ENCODE results near the gene CLEC20A.

Gene CLEC20A

DNA sequence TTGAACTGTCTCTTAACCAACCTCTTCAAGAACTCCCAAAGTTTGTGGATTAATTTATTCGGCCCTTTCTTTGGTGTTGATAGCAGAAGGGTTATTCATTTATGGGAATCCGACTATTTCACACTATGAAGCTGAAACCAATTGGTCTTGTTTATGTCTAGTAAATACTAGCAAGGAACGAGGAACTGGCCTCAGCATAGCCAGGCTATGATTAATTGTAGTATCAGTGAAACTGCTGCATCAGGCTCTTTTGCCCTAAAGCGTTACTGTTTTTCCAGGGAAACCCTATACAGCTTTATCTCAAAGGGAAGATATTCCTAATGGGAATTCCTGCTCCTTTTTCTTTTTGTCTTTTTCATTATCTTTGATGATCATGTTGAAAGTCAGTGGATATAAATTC is 35.1 kb downstream of the CLEC20A start:
- TF ChIP-seq, protein P1, sequence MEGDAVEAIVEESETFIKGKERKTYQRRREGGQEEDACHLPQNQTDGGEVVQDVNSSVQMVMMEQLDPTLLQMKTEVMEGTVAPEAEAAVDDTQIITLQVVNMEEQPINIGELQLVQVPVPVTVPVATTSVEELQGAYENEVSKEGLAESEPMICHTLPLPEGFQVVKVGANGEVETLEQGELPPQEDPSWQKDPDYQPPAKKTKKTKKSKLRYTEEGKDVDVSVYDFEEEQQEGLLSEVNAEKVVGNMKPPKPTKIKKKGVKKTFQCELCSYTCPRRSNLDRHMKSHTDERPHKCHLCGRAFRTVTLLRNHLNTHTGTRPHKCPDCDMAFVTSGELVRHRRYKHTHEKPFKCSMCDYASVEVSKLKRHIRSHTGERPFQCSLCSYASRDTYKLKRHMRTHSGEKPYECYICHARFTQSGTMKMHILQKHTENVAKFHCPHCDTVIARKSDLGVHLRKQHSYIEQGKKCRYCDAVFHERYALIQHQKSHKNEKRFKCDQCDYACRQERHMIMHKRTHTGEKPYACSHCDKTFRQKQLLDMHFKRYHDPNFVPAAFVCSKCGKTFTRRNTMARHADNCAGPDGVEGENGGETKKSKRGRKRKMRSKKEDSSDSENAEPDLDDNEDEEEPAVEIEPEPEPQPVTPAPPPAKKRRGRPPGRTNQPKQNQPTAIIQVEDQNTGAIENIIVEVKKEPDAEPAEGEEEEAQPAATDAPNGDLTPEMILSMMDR (IDR thresholded peaks at IDR 0.05; ENCODE audit: low read depth, low read length), result no peak
- no peak overlapping the region for H3K4me3 ChIP-seq (ENCODE audit: low read depth, low read length)

DNA sequence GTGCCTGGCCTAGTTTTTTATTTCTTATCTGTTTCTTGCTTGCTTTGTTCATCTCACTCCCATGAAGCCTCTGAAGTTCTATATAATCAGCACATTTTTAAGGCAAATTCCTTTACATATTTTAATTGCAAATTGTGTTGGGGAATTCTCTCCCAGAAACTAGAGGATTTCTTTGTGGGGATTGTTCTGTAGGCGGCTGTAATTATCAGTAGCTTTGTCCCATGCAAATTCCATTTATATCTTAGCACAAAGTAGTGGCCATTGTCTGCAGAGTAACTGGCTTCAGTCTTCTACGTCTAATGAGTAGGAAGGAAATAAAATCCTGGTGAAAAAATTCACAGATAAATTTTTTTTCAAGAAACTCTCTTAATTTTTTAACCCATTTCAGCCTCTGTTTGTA is 35.7 kb downstream of the CLEC20A start:
- H3K4me3 ChIP-seq (ENCODE audit: low read depth, low read length), result no peak overlapping the region

DNA sequence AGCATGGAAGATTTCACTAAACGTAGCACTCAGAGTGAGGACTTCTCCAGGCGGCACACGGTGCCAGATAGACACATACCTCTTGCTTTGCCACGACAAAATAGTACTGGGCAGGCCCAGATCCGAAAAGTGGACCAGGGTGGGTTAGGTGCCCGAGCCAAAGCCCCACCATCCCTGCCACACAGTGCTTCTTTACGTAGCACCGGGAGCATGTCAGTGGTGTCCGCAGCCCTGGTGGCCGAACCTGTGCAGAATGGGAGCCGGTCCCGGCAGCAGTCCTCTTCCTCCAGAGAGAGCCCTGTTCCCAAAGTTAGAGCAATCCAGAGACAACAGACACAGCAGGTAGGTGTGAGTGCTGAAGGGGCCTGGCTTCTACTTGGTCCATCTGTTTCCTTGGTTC is 38.6 kb downstream of the CLEC20A start:
- no peak overlapping the region for H3K4me3 ChIP-seq (ENCODE audit: low read depth, low read length)
- TF ChIP-seq, protein P1 (IDR thresholded peaks at IDR 0.05; ENCODE audit: low read depth, low read length), result no peak

More for the DNA sequence above, 35.7 kb downstream of the CLEC20A start:
- TF ChIP-seq, protein P1 (IDR thresholded peaks at IDR 0.05; ENCODE audit: low read depth, low read length), result no peak

DNA sequence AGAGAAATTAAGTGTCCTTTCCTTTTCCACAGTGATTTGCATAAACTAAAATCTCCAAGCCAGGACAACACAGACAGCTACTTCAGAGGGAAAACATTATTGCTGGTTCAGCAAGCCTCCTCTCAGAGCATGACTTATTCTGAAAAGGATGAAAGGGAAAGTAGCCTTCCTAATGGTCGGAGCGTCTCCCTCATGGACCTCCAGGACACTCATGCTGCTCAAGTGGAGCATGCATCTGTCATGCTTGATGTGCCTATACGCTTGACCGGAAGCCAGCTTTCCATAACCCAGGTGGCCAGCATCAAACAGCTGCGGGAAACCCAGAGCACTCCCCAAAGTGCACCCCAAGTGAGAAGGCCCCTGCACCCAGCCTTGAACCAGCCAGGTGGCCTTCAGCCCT is 39.1 kb downstream of the CLEC20A start:
- H3K4me3 ChIP-seq (ENCODE audit: low read depth, low read length), result no peak overlapping the region
- TF ChIP-seq, protein P1 (IDR thresholded peaks at IDR 0.05; ENCODE audit: low read depth, low read length), result no peak

DNA sequence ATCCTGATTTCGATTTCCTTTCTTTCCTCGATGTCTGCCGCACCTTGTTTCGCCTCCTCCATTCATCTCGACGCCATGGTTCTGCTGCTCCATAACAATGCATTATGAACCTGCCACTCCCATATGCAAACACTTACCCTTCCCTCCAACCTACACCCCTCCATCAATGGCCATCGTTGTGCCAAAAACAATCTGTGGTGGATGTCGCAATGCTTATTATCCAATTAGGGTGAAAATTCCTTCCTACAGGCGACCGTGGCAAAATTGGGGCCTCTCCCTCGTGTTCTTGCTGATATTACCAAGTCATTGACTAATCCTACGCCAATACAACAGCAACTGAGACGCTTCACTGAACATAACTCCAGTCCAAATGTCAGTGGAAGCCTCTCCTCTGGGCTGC is 40.3 kb downstream of the CLEC20A start:
- H3K4me3 ChIP-seq (ENCODE audit: low read depth, low read length), result no peak overlapping the region
- TF ChIP-seq, protein P1 (IDR thresholded peaks at IDR 0.05; ENCODE audit: low read depth, low read length), result no peak

DNA sequence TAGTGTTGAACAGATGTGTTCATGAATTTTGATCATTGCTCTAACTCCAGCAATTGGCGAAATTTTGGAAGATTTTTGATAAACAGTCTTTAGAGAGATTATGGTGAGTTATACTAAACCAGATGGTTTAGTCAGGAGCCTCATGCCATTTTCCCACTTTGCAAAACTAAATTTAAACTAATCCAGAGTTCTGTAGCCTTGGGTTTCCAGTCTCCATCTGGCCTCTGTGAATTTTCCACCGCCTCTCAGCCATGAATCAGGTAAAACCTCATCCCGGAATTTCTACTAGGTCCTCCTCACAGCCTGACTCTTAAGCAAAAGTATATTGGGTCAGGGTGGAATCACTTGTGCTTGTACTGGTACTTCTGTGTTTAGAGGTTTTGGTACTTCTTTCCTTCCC is 44.8 kb downstream of the CLEC20A start:
- TF ChIP-seq, protein P1 (IDR thresholded peaks at IDR 0.05; ENCODE audit: low read depth, low read length), result no peak
- no peak overlapping the region for H3K4me3 ChIP-seq (ENCODE audit: low read depth, low read length)

DNA sequence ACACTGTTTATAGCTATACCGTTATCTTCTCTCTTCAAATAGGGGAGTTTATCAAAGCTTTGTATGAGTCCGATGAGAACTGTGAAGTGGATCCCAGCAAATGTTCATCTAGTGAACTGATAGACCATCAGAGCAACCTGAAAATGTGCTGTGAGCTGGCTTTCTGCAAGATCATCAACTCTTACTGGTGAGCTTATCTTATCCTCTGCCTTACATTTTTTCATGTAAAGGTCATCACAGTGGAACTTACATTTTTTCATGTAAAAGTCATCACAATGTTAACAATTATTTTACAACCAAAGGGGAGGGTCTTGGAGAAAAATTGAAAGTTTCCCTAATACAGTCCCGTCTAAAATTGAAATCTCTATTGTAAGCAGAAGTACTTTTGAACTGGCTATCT is 45.2 kb downstream of the CLEC20A start:
- TF ChIP-seq, protein P1 (IDR thresholded peaks at IDR 0.05; ENCODE audit: low read depth, low read length), result no peak
- no peak overlapping the region for H3K4me3 ChIP-seq (ENCODE audit: low read depth, low read length)

Measured in WI38 (cell line).